DOHH2 (cell line): ENCODE results near the gene EHD3.

Source experiments
- H3F3A ChIP-seq: fragments of 200-600 bp; sonication (generic), shearing (Covaris generic); 2 replicates; pipeline ENCODE4 v1.6.0; 2016; ENCODE audit warnings: antibody characterized with exemption, mild to moderate bottlenecking; ENCODE audit not compliant: control insufficient read depth, insufficient read depth
- H3K27ac ChIP-seq: fragments of 200-600 bp; sonication (generic); 2 replicates; pipeline ENCODE4 v1.5.1; 2014; ENCODE audit warnings: low read depth, mild to moderate bottlenecking, low read length, moderate library complexity
- H3K27me3 ChIP-seq: fragments of 200-600 bp; sonication (generic); 2 replicates; pipeline ENCODE4 v1.6.1; 2014; ENCODE audit warnings: mild to moderate bottlenecking, low read length, mixed read lengths; ENCODE audit not compliant: control insufficient read depth
- H3K36me3 ChIP-seq: fragments of 200-600 bp; sonication (generic); 2 replicates; pipeline ENCODE4 v1.6.1; 2014; ENCODE audit warnings: mild to moderate bottlenecking, low read length, moderate library complexity, mixed read lengths; ENCODE audit not compliant: control insufficient read depth
- H3K4me1 ChIP-seq: fragments of 200-600 bp; sonication (generic); 2 replicates; pipeline ENCODE4 v1.6.1; 2014; ENCODE audit warnings: mild to moderate bottlenecking, low read length, mixed read lengths; ENCODE audit not compliant: control insufficient read depth
- H3K4me2 ChIP-seq: fragments of 200-600 bp; sonication (generic); 2 replicates; pipeline ENCODE4 v1.6.0; 2014; ENCODE audit warnings: mild to moderate bottlenecking, low read length, moderate library complexity
- H3K4me3 ChIP-seq: fragments of 200-600 bp; sonication (generic); 2 replicates; pipeline ENCODE4 v1.5.1; 2014; ENCODE audit warnings: mild to moderate bottlenecking, low read length, mixed read lengths
- H3K79me2 ChIP-seq: fragments of 200-600 bp; sonication (generic); 2 replicates; pipeline ENCODE4 v1.6.1; 2014; ENCODE audit warnings: mild to moderate bottlenecking, low read length, mixed read lengths; ENCODE audit not compliant: control insufficient read depth
- H3K9me2 ChIP-seq: fragments of 200-600 bp; sonication (generic); replicated peaks from 2 replicates; pipeline ENCODE4 v1.6.1; 2014; ENCODE audit warnings: mild to moderate bottlenecking, low read length, mixed read lengths; ENCODE audit not compliant: control insufficient read depth
- H3K9me3 ChIP-seq: fragments of 200-600 bp; sonication (generic); 2 replicates; pipeline ENCODE4 v1.6.1; 2014; ENCODE audit warnings: antibody characterized with exemption, low read length, mixed read lengths; ENCODE audit not compliant: control insufficient read depth, insufficient read depth
- H4K20me1 ChIP-seq: fragments of 200-600 bp; sonication (generic); 2 replicates; pipeline ENCODE4 v1.6.0; 2014; ENCODE audit warnings: low read depth, mild to moderate bottlenecking, antibody characterized with exemption, low read length, moderate library complexity; ENCODE audit not compliant: control insufficient read depth, insufficient read depth
- EZH2phosphoT487 ChIP-seq: fragments of 200-600 bp; sonication (generic); IDR thresholded peaks from 2 replicates; pipeline ENCODE4 v1.6.1; 2017; ENCODE audit warnings: borderline replicate concordance, mild to moderate bottlenecking, antibody characterized with exemption, low read length, moderate library complexity, mixed read lengths
- TF ChIP-seq, protein P1 (sequence below): fragments of 200-600 bp; sonication (generic); IDR thresholded peaks from one replicate; pipeline ENCODE4 v1.5.1; 2014; ENCODE audit warnings: antibody characterized with exemption, mild to moderate bottlenecking, low read depth, low read length; ENCODE audit not compliant: poor library complexity, severe bottlenecking

The EHD3 gene

DNA sequence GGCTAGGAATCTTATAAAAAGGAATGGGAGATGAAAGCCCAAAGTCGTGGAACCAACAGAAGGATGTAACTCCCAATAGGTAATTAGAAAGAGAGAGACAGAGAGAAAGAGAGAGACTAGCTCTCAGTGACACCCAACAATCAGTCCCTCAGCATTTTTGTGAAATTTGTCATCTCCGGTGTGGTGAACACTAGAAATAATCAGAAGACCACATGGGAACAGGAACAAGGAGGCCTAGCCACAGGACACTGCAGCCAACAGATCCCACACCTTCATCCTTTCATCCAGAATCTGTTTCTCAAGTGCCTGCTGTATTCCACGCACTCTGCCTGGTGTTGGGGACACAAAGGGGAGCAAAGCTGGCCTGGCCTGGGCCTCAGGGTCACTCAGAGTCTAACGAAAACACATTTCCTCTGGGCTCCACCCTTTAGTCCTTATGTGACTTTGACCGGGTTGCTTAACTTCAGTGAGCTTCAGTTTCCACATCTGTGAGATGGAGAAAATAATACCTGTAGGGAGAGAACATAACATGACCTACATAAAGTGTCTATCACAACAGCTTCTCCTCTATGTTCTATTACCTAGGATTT lies 53.1 kb downstream of the EHD3 start:
- Histone ChIP-seq H3F3A (no peaks in the 10 kb centered on the region), H3K4me2 (no peak overlapping the region), H3K79me2 (no peaks in the 10 kb centered on the region), H3K9me2 (no peaks in the 10 kb centered on the region), H3K36me3 (no peaks in the 10 kb centered on the region), H3K4me3 (no peak overlapping the region), H3K9me3 (no peaks in the 10 kb centered on the region), H4K20me1 (no peaks in the 10 kb centered on the region), H3K27ac (no peak overlapping the region), H3K27me3 (no peaks in the 10 kb centered on the region), H3K4me1 (no peaks in the 10 kb centered on the region)
- TF ChIP-seq EZH2phosphoT487: no peak
- TF ChIP-seq, protein P1, sequence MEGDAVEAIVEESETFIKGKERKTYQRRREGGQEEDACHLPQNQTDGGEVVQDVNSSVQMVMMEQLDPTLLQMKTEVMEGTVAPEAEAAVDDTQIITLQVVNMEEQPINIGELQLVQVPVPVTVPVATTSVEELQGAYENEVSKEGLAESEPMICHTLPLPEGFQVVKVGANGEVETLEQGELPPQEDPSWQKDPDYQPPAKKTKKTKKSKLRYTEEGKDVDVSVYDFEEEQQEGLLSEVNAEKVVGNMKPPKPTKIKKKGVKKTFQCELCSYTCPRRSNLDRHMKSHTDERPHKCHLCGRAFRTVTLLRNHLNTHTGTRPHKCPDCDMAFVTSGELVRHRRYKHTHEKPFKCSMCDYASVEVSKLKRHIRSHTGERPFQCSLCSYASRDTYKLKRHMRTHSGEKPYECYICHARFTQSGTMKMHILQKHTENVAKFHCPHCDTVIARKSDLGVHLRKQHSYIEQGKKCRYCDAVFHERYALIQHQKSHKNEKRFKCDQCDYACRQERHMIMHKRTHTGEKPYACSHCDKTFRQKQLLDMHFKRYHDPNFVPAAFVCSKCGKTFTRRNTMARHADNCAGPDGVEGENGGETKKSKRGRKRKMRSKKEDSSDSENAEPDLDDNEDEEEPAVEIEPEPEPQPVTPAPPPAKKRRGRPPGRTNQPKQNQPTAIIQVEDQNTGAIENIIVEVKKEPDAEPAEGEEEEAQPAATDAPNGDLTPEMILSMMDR: no peak

DNA sequence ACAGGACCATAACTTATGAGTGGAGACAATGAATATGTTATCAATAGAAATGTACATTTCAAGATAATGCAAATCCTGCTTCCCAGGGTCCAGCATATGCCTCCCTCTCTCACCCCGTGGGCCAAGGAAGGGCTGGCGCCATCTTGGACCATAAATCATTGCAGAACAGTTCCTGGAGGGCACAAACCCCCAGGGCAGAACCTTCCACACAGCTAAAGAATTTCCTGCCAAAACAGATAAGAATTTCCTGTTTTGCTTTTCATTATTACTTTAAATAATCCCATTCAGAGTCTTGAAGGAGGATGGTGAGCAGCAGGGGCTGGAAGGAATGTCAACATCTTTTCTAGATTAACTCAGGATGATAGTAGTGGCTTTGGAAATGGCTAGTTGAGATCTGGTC lies 53.7 kb downstream of the EHD3 start:
- H3K9me2 ChIP-seq: no peaks in the 10 kb centered on the region
- no peaks in the 10 kb centered on the region for H3K79me2 ChIP-seq
- H3K36me3 ChIP-seq: no peaks in the 10 kb centered on the region
- no peak overlapping the region for H3K27ac ChIP-seq
- H3K4me2 ChIP-seq: no peak overlapping the region
- H3K27me3 ChIP-seq: no peaks in the 10 kb centered on the region
- TF ChIP-seq, protein P1: no peak
- no peak for TF ChIP-seq EZH2phosphoT487
- no peaks in the 10 kb centered on the region for H3F3A ChIP-seq
- no peak overlapping the region for H3K4me3 ChIP-seq
- H3K4me1 ChIP-seq: no peaks in the 10 kb centered on the region
- H4K20me1 ChIP-seq: no peaks in the 10 kb centered on the region
- H3K9me3 ChIP-seq: no peaks in the 10 kb centered on the region

DNA sequence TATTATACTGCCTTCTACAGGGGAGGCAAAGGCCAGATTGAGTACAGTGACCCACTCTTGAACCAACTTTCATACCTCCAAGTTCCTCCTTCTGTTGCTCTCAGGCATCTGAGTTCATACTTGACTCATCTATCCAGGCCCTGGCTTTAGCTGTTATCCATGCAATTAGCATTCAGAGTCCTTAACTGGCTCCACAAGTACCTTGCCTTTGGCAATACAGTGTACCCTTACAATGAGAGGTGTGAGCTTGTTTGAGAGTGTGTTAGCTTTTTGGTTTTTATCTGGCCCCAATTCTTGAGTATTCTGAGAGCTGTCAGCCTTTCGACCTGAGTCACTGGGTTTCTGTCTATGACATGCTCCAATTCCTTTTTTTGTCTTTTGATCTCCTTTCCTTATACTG lies 60.2 kb downstream of the EHD3 start:
- no peaks in the 10 kb centered on the region for H3K9me3 ChIP-seq
- no peaks in the 10 kb centered on the region for H3K36me3 ChIP-seq
- no peak for TF ChIP-seq EZH2phosphoT487
- TF ChIP-seq, protein P1: no peak
- H3K79me2 ChIP-seq: no peaks in the 10 kb centered on the region
- no peaks in the 10 kb centered on the region for H3K4me1 ChIP-seq
- H3K9me2 ChIP-seq: no peaks in the 10 kb centered on the region
- no peak overlapping the region for H3K4me2 ChIP-seq
- no peak overlapping the region for H3K4me3 ChIP-seq
- no peaks in the 10 kb centered on the region for H3F3A ChIP-seq
- peaks cover 3% of the 10 kb centered on the region; the same call in 1 of the 2 replicates for H3K27me3 ChIP-seq
- no peak overlapping the region for H3K27ac ChIP-seq
- no peaks in the 10 kb centered on the region for H4K20me1 ChIP-seq
